Hematopoietic multipotent progenitor cell treated with erythropoietin and hydrocortisone succinate and interleukin-3 and kit ligand, for 4 days (in vitro differentiated cells): ENCODE results near the gene JAG2.

Experiments
- DNase-seq: peaks from one replicate; pipeline ENCODE4 v3.0.0-alpha.2; 2015

Gene JAG2

DNA sequence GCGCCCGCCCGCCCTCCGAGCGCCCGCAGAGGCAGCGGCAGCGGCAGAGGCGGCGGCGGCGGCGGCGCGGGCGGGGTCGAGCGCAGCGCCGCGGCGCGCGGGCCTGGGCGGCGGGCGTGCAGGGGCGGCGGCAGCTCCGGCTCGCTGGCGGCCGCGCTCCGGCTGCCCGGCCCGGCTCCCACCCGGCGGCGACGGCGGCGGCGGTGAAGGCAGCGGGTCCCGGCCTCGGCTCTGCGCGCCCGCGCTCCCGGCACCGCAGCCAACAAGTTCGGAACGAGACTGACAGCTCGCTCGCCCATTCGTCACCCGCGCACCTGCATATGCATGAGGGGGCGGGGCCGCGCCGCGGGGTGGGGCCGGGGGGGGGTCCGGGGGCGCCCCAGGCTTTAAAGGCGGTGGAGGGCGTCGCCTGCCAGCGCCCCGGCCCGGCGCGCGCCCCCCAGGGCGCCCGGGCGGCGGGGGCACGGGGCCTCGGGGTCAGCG is at the start of gene JAG2:
Gene JAG2 (minus strand): TSS at position 281 of the 483 bp plus-strand sequence. CDS start 356 bp downstream, outside the sequence.
- DNase-seq: peak; percentile 63

DNA sequence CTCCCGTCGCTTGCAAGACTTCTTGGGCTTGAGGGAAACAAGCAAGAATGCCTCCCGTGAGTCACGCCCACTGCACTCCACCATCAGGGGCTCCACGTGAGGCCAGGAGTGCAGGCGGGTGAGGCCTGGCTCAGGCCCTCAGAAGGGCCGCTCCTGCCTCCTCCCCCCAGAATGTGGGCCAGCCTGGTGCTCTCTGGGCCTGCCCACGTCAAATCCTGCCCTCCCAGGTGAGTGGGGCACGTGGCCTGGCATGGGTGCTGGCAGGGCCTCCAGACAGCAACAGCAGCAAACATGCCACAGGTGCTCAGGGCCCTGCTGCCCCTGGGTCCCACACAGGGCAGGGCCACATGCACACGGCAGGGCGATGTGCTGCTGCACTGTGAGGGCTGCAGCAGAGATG is 49.2 kb upstream of the JAG2 start:
- no peak for DNase-seq

DNA sequence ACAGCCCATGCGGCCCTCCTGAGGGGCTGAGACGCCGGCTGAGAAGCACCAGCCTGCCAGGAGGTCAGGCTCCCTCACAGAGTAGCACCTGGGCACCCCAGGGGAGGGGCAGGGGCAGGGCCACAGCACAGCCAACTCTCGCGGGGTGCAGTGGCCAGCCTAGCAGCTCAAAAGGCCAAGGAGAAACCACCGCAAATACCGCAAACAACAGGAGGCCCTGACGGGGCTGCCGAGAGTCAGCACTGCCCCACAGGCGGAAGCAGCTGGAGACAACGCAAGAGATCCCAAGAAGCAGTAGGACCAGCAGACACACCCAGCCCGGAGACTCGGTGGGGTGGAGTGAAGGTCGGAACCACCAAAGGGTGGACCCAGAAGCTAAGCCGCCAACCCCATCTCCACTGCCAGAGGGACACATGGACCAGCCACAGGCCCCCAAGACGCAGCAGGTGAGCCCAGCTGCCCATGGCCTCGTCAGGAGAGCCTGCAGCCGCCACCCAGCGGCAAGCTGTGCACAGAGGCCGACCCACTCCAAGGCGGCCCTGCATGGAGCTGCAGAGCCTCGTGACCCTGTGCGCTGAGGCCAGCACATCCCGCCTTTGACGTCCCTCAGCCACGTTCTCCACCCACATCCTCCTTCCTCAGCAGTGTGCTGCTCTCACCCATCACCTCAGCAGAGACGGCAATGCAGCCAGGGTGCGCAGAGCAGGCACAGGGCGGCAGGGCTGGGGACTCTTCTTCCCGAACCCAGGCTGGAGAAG is 48.1 kb upstream of the JAG2 start:
- no peak for DNase-seq

DNA sequence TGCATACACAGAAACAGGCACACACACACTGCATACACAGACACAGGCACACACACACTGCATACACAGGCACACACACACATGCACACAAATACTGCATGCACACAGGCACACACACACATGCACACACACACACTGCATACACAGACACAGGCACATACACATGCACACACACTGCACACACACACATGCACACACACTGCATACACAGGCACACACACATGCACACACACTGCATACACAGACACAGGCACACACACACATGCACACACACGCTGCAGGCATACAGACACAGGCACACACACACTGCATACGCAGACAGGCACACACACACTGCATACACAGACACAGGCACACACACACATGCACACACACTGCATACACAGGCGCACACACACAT is 47.0 kb upstream of the JAG2 start:
- DNase-seq: no peak

DNA sequence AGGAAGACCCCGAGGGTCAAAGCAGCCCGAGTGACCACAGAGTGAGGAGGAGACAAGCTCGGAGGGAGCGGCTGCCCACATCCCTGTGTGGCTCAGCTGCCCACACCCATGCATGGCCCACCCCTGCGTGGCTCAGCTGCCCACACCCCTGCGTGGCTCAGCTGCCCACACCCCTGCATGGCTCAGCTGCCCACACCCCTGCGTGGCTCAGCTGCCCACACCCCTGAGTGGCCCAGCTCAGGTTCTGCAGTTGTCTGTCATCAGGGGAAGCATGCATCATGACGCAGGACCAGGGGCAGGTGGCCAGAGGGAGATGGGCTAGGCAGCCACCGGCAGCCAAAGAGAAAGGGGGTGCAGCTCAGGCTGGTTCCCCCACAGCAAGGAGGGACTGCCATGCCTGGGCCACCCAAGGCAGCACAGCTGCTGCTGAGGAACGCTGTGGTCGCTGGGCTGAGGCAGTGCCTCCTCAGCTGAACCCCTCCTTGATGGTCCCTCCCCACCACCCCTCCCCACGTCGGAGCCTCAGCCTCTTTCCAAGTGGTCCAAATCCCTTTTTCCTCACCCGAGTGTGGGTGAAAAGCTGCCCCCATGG is 45.8 kb upstream of the JAG2 start:
- DNase-seq: no peak

DNA sequence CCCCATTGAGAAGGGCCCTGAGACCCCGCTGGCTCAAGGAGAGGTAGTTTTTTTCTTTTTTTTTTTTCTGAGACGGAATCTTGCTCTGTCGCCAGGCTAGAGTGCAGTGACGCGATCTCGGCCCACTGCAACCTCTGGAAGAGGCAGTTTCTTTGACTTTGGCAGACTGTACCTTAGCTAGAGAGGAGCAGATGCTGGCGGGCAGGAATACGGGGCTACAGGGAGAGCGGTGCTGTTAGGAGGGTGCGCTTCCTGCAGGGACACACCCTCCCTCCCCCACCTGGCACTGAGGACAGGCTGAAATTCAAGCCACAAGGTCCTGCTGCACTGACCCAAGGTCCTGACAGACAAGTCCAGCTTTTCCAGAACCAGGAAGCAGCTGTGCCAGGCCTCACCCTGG is 44.8 kb upstream of the JAG2 start:
- no peak for DNase-seq

DNA sequence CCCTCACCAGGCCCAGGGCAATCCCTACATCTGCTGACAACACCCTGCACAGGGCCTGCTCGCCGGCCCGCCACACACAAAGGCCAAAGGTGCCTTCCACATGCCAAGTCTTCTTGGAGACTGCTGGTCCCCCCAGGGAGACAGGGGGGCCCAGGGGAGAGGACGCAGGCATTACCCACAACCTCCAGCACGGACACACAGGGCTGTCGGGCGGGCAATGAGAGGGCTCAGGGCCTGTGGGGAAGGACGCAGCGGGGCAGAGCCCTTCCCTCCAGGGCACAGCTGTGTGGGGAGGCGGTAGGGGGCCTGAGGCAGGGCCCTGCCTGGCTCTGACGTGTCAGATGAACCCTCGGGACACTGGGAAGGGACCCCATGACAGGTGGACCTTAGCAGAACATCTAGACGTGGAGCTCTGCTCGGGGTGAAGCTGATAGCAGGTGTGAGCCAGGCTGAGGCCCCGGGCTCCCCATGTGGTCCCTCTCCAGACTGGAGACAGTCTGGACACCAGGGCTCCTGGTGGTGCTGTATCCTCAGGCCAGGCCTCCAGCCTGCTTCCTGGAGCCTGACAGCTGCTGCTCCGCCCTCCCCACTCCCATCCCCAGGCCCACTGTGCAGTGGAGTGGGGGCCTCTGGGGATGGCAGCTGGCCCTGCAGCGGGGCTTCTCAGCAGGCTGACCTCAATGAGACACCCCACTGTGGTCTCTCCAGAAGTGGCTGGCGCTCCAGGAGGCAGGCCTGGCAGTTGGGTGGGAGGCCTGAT is 44.1 kb upstream of the JAG2 start:
- DNase-seq: no peak

DNA sequence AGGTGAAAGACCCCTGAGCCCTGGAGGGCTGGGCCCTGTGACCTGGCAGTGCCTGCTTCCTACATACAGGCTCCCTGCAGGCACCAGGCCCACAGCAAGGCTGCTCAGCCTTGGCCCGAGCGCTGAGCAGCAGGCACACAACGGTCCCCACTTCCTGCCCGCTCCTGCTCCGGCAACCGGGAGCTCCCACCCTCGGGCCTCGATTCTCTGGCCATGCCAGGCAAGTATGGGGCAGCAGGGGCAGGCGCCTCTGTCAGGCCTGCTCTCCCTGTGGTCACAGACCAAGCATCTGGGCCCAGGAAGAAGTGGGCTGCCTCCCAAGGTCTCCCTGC is 43.1 kb upstream of the JAG2 start:
- DNase-seq: no peak

DNA sequence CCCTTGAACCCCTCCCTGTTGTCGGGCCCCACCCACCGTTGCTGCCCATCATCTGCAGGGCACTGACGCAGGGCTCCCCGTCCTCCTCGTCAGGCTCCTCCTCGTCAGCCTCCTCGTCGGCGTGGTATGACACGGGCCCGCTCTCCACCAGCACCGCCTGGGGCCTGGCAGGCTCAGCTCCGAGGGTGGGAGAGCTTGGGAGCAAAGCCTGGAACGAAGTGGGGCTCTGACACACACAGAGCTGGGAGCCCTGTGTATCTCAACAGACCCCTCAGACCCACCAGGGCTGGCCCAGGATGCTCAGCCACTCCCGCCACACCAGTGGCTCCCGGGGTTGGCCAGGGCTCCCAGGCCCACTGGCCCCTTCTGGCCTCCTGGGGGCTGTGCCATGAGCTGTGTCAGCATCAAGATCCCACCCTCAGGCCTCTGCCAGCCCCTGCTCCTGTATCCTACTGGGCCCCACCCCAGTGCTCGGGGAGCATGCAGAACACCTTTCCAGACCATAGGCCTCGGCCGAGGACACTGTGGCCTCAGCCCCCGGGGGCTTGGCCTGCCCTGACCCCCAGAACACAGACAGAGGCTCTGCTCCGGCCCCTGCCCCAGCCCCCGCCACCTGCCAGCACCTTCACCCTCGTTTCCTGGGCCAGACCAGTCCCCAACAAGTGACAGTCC is 42.6 kb upstream of the JAG2 start:
- no peak for DNase-seq

DNA sequence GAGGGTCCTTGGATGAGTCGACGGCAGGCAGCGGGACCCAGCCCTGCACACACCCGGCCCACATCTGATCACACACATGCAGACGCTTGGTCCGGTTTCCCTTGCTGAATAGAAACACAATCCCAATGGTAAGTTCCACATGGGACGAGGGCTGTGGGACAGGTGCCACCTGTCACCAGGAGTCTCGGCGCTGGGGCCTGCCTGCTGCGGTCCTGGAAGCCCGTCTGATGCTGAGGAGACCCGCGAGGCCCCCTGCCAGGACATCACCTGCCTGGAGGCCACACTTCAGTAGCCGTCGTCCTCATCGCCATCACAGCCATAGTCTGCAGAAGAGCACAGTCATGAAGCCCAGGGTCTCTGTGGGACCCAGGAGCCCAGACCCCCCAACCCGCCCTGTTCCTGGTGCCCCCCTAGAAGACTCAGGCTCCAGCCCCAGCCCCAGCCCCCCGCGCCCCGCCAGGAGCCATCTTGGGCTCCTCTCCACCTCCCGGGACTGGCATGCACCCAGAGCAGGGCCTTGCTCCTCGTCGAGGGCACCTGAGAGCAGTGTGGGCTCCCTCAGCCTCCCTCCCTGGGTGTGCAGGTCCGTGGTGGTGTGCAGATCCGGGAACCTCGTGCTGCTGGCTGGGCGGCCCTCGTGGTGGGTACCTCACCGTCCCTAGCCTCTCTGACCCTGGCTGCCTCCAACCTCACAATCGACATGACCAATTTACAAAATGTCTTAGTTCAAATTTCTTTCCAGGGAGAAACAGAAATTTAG is 41.9 kb upstream of the JAG2 start:
- no peak for DNase-seq

DNA sequence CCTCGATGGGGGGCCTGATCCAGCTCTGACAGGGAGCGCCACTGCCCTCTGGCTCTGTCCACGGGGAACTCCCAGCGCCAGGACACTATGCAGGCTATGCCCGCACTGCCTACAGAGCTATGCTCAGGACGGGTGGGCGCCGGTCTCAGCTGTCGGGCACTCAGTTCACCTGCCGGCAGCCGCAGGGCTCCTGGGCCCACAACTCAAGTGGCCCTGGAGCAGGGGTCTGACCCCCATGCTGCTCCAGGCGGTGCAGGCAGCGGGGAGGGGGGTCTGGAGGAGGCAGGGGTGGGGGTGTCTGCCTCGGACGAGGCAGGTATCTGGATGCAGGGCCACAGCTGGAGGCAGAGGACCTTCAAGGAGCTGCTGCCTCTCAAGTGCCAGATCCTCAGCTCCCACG is 41.1 kb upstream of the JAG2 start:
- DNase-seq: no peak

DNA sequence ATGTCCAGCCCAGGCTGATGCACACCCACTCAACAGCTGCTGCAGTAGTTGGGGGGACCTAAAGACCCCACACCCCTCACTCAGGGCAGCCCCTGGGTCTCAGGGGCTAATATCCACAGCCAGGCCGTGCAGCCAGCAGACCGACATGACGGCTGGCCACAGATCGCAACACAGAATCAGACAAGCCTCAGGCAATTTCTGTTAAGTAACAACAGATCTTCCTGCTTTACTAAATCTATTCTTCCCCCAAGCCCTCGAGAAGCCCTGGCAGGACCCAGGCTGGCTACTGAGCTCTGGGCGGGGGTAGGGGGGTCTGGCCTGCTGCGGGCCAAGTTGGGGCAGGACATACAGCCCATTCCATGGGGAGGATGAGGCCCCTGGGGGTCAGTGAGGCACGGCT is 40.5 kb upstream of the JAG2 start:
- DNase-seq: no peak

DNA sequence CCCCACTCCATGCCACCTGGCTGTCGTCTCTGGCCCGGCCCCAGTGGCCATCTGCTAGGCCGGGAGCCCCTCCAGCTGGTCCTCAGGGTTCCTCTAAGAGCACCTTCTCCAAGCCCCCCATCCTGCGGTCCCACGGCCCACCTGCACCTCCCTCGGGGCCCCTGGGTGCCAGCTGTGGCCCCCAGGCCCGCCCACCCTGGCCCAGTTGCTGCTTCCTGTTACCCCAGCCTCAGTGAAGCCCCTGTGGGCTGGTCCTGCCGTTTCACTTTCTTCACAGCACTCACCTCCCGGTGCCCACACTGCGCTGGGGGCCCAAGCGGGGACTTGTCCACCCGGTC is 40.1 kb upstream of the JAG2 start:
- DNase-seq: no peak

DNA sequence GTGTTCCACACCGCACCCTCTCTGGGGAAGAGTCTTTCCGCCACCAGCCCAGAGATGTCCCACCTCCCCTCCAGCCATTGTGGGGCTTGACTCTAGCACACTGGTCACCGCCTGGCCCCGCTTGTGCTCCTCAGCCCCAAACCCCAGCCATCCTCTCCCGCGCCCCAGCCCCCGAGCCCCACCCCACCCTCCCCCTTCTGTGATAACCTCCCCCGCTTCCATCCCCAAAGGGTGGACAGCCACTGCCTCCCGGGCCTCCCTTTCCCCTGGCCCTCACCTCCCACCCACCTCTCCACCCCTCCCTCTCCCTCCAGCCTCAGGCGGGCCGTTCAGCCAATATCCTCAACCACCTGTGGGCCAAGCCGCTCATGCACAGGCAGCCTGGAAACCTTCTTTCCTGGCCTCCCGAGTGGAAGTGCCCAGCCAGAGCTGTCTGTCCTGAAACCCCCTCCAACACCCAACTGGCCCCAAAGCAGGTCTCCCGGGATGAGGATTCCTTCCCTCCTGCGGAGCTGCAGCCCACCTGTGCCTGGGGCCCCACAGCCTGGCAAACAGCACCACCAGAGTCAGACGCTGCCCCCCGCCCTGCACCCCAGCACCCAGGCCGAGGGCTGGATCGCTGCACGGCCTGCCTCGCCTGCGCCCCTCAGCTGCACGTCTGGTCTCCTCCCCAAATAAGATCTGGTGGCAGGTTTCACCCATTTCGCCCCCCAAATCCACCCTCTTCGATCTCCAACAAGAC is 39.6 kb upstream of the JAG2 start:
- DNase-seq: no peak

DNA sequence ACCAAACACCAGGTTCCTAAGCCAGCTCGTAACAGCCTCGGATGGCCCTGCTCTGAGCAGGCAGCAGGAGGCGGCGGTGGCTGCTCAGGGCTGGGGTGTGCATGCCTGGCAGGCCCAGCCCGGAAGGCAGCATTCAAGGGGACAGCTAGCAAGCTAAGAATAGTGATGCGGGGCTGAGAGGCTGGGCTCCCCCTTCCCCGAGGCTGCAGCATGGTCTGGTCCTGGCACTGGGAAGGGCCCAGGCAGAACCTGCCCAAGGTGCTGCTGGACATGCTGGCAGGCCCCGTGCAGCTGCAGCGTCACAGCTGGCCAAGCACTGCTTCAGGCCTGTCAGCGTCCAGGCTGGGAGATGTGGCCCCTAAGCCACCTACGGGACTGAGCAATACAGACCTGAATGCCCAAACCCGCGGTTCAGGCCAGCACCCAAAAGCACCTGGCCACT is 38.9 kb upstream of the JAG2 start:
- DNase-seq: peak; percentile 34

DNA sequence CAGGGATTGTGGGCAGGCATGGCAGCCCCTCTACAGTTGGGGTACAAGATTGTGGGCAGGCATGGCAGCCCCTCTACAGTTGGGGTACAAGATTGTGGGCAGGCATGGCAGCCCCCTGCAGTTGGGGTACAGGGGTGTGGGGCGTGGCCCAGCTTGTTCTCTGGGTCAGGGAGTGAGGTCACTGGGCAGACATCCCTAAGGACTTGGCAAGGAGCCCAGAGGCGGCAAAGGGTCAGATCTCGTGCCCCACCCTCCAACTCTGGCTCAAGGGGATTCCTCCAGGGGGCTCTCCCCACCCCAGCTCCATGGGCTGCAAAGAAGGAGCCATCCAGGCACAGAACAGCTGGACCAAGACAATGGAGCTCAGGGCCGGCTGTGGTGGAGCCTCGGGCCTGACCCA is 38.3 kb upstream of the JAG2 start:
- DNase-seq: no peak

DNA sequence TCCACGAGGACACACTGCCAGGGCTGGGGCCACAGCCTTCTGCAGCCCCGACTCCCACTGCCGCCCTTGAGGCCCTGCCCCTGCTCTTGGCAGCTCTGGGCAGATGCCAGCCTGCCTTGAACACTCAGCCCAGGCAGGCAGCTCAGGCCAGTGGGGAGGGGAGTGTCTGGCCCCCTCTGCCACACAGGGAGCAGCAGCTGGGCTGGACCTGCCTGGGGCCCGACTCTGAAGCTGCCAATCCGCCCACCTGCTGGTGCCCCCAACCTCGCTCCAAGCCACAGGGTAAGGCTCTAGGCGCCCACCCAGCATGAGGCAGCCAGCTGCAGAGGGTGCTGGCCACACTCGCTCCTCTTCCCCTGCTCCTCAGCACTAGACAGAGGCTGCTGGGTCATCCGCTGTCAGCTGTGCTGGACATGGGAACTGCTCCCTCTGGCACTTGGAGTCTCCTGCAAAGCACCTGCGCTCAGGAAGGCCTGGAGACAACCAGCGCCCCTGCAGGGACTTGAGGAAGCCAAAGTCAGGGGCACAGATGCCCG is 37.2 kb upstream of the JAG2 start:
- DNase-seq: no peak

DNA sequence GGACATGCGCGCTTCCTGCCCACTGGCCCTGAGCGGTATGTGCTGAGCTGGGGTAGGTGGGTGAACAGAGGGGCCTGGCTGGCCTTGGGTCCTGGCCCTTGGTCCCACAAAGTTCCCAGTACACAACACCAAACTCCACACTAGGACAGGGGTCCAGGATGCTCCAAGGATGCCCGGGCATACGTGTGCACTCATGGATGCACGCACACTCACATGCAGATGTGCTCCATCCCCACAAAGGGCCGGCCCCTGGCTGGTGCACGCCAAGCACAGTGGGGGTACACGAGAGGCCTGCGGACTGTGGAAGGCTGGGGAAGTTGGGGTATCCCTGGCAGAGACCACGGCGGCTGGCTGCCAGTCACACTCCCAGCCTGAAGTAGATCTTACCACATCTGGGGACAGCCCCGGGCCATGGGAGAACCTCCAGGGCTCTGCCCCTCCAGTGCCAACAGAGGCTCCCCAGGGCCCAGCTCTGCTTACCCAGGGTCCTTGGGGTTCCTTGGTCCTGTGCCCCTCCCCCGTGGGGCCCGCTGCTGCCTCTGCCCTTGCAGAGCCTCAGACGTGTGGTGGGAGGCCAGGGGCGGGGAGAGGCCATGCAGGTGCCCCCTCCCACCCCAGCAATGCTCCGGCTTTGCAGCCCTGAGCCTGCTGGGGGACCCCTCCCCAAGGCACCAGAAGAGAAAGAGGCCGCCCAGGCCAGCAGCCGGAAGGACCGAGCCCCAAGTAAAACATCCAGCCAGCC is 36.5 kb upstream of the JAG2 start:
- DNase-seq: no peak

DNA sequence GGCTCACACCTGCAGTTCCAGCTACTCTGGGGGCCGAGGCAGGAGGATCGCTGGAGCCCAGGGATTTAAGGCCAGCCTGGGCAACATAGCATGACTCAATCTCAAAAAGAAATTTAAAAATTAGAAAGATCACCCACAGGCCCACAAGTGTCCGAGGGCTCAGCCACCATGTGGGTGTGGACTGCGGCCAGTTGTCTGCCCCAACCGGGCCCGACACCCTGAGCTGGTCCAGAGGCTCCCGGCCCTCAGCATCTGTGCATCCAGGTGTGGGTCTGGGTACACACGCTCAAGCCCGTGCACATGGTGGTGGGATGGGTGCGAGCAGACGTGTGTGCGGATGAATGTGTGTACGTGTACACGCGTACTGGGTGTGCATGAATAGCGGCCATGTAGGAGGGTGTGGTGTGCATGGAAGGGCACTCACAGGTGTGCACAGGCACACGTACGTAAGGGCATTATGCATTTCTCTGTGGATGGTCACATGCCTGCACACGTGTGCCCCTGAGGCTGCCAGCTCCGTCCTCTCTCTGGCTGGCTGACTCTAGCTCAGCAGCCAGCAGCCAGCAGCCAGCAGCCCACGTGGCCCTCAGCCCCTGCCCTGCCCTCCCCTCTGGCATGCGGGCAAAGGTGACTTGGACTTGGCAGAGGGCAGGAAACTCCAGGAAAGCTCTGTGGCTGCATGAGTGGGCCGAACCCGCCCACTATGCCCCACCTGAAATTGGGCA is 35.8 kb upstream of the JAG2 start:
- DNase-seq: no peak

DNA sequence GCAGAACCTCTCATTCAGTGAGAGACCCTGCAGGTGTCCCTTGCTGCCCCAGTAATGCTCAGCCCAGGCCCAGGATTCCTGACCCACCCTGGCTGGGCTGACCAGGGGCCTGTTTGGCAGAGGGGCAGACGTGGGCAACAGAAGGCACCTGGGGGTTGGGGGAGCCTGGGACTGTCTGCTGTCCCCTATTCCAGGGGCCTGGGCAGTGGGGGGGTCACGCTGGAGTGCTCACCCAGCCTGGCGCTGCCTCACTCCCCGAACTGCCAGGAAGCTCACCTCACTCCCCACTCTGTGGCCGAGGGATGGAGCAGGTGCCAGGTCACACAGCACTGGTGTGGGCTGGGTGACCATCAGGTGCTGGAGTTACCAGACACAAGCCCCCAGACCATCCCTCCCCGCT is 35.1 kb upstream of the JAG2 start:
- DNase-seq: no peak
